Activated B cell treated with CpG ODN at 0.5 μM for 24 hours (primary cell): ENCODE measurements around the gene RETN. TPM values are rescaled to one million over a fixed set of nuclear protein-coding genes. Genes with fewer than 3 reads are reported as not detected.

Source experiments
- ATAC-seq: fragments of 200-7000 bp; cut with Tn5 transposase; one replicate; pipeline ENCODE4 v1.10.0; 2021; ENCODE audit warnings: low read depth, mild to moderate bottlenecking, moderate library complexity
- CTCF ChIA-PET: fragments of 350-600 bp; sonication (Branson Sonifier 250); formaldehyde crosslinking; loops from one replicate; lab custom pipeline; 2021; ENCODE audit warnings: antibody characterized with exemption; lab: Charles Lee
- POLR2A ChIA-PET: fragments of 350-600 bp; sonication (Branson Sonifier 250); formaldehyde crosslinking; loops from one replicate; lab custom pipeline; 2021; ENCODE audit warnings: antibody characterized with exemption; lab: Charles Lee
- DNase-seq: peaks from one replicate; pipeline ENCODE4 v3.0.0; 2022
- H3K27ac Mint-ChIP-seq: one replicate; pipeline ENCODE4 v1.8.0; 2020; ENCODE audit warnings: mixed read lengths
- H3K27me3 Mint-ChIP-seq: one replicate; pipeline ENCODE4 v1.8.0; 2021; ENCODE audit warnings: mixed read lengths
- H3K36me3 Mint-ChIP-seq: one replicate; pipeline ENCODE4 v1.8.0; 2021; ENCODE audit warnings: low read depth, mixed read lengths
- H3K4me1 Mint-ChIP-seq: one replicate; pipeline ENCODE4 v1.8.0; 2021; ENCODE audit warnings: mixed read lengths
- H3K4me3 Mint-ChIP-seq: one replicate; pipeline ENCODE4 v1.8.0; 2020; ENCODE audit warnings: mild to moderate bottlenecking, mixed read lengths
- H3K9me3 Mint-ChIP-seq: one replicate; pipeline ENCODE4 v1.8.0; 2020; ENCODE audit warnings: mixed read lengths
- CTCF ChIP-seq: fragments of 200-600 bp; IDR thresholded peaks from one replicate; pipeline ENCODE4 v1.8.0; 2022; ENCODE audit warnings: antibody characterized with exemption, mild to moderate bottlenecking
- intact Hi-C: fragments of 100-400 bp; cut with micrococcal nuclease; formaldehyde crosslinking; loops from one replicate; pipeline ENCODE4 v1.15.1; 2024
- total RNA-seq: library from RNA; stranded (reverse); gene quantifications from 2 replicates; pipeline ENCODE4 v1.2.3, GENCODE V29; 2022

RETN gene
- total RNA-seq, 1 donor from 2014 or later: not detected

- no peaks in the 10 kb centered on the region for H3K9me3 Mint-ChIP-seq
- TF ChIP-seq CTCF: no peak
- H3K27me3 Mint-ChIP-seq: no peaks in the 10 kb centered on the region
- intact Hi-C loops: loop anchor here (1.0 kb wide), 3 partner anchors 9 to 315 kb away; partner anchors contain the start of genes PNPLA6, STXBP2 and TIMM44
- ATAC-seq (no peak), DNase-seq (no peak)
- peak overlapping the region; percentile 98 for H3K4me3 Mint-ChIP-seq
- POLR2A ChIA-PET: interaction anchor here (0.6 to 2.1 kb wide), 18 partner anchors 9 to 885 kb away, joined by 3 to 14 read pairs (median 4); partner anchors contain the start of genes MAP2K7, MCOLN1, SNAPC2 and STXBP2
- peak overlapping the region; percentile 98 for H3K27ac Mint-ChIP-seq
- H3K4me1 Mint-ChIP-seq: peaks cover 37% of the 10 kb centered on the region
- CTCF ChIA-PET: interaction anchor here (1.4 kb wide), 1 partner anchor 52 kb away, joined by 3 read pairs; the partner anchor contains the start of gene TRAPPC5
- peaks cover 42% of the 10 kb centered on the region for H3K36me3 Mint-ChIP-seq
Measured at GRCh38 chr19:7628589-7629311, 40.1 kb upstream of the RETN start.

DNA sequence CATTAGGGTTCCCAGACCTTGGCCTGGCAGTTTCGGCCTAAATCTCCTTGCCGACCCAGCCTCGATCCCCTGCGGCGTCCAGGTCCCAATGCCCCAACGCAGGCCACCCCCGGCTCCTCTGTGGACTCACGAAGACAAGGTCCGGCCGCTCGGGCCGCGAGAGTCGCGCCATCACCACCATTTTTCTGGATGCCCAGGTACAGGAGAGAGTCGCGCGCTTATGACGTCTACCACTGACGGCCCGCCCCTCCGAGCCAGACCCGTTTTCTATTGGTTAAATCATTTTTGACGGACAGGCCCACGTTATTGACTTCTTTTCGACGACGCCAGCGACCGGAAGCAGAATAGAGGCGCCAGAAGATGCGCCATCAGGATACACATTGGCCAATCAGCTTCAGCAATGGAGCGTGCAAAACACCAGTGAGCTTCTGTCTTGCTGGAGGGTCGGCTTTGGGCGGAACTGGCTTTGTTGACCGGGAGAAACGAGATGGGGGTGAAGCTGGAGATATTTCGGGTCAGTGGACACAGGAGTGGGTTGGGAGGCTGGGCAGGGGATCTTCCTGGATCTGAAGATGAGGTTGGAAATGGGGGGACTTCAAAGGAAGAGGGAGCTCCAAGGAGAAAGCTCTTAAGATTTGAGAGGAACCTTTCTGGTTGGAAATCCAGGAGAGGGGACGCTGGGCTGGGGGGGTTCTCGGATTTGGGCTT lies 39.3 kb upstream of the RETN start, which contains the start of the genes PET100 and XAB2:
Gene PET100, plus strand, starts transcription at position 447 of the 708 bp plus-strand sequence. Its CDS starts 41 bp downstream, at position 488.
Gene XAB2, minus strand, starts transcription at position 199 of the 708 bp plus-strand sequence. Its CDS starts 18 bp downstream, at position 181.
- no peaks in the 10 kb centered on the region for H3K9me3 Mint-ChIP-seq
- no peak for TF ChIP-seq CTCF
- H3K4me1 Mint-ChIP-seq: peaks cover 37% of the 10 kb centered on the region
- CTCF ChIA-PET: interaction anchor here (1.0 to 1.4 kb wide), 2 partner anchors 51 to 61 kb away, joined by 3 read pairs; partner anchors contain the start of gene TRAPPC5
- peaks cover 39% of the 10 kb centered on the region for H3K36me3 Mint-ChIP-seq
- peak within 1 kb of the TSS; percentile 98 for H3K27ac Mint-ChIP-seq
- POLR2A ChIA-PET: interaction anchor here (0.6 to 2.1 kb wide), 28 partner anchors 9 to 885 kb away, joined by 3 to 14 read pairs (median 4); partner anchors contain the start of genes FCER2, MAP2K7, MCOLN1 and SNAPC2
- intact Hi-C loops: loop anchor here (1.0 kb wide), 3 partner anchors 8 to 314 kb away; partner anchors contain the start of genes PNPLA6, STXBP2 and TIMM44
- no peaks in the 10 kb centered on the region for H3K27me3 Mint-ChIP-seq
- H3K4me3 Mint-ChIP-seq: peak within 1 kb of the TSS; percentile 98
- ATAC-seq: peak; percentile 98
- DNase-seq: peak; percentile 88

- H3K9me3 Mint-ChIP-seq: no peaks in the 10 kb centered on the region
- POLR2A ChIA-PET: interaction anchor here (0.7 kb wide), 1 partner anchor 289 kb away, joined by 3 read pairs; no protein-coding TSS in a partner anchor
- H3K27me3 Mint-ChIP-seq: no peaks in the 10 kb centered on the region
- no peak for ATAC-seq
- CTCF ChIA-PET: no interaction called here
- H3K27ac Mint-ChIP-seq: no peak overlapping the region
- no peak overlapping the region for H3K4me3 Mint-ChIP-seq
- no peak for DNase-seq
- intact Hi-C loops: no loop called here
- H3K4me1 Mint-ChIP-seq: peaks cover 45% of the 10 kb centered on the region
- peaks cover 24% of the 10 kb centered on the region for H3K36me3 Mint-ChIP-seq
- no peak for TF ChIP-seq CTCF
Measured at GRCh38 chr19:7631577-7631976, 37.3 kb upstream of the RETN start.

GRCh38 chr19:7632340-7633203 lies 36.3 kb upstream of the RETN start:
- Mint-ChIP-seq H3K36me3 (peaks cover 18% of the 10 kb centered on the region), H3K9me3 (no peaks in the 10 kb centered on the region), H3K4me3 (no peak overlapping the region), H3K4me1 (peaks cover 48% of the 10 kb centered on the region), H3K27me3 (no peaks in the 10 kb centered on the region), H3K27ac (no peak overlapping the region)
- POLR2A ChIA-PET: no interaction called here
- no peak for ATAC-seq
- TF ChIP-seq CTCF: no peak
- CTCF ChIA-PET: no interaction called here
- intact Hi-C loops: no loop called here
- DNase-seq: no peak
